SK-N-SH (cell line): ENCODE data around the gene TDO2.

Source experiments
- CTCF ChIP-seq: fragments of 200-600 bp; sonication (generic); IDR thresholded peaks from 2 replicates; pipeline ENCODE4 v1.6.1; 2017; ENCODE audit warnings: antibody characterized with exemption, mild to moderate bottlenecking, moderate library complexity
- ELF1 ChIP-seq: IDR thresholded peaks from 2 replicates; pipeline ENCODE4 v1.4.0; 2012
- EZH2phosphoT487 ChIP-seq: fragments of 200-600 bp; sonication (generic); IDR thresholded peaks from 2 replicates; pipeline ENCODE4 v1.6.1; 2017; ENCODE audit warnings: low read depth, mixed run types, mild to moderate bottlenecking, antibody characterized with exemption, moderate library complexity, borderline replicate concordance
- RAD21 ChIP-seq: IDR thresholded peaks from 2 replicates; pipeline ENCODE4 v1.6.1; 2012; ENCODE audit warnings: mild to moderate bottlenecking, low read length
- RCOR1 ChIP-seq: fragments of 150-350 bp; IDR thresholded peaks from 2 replicates; pipeline ENCODE4 v1.6.1; 2017; ENCODE audit warnings: antibody characterized with exemption, low read length
- REST ChIP-seq: IDR thresholded peaks from 2 replicates; pipeline ENCODE4 v1.6.1; 2012; ENCODE audit warnings: mild to moderate bottlenecking, low read depth, low read length, moderate library complexity
- TCF12 ChIP-seq: IDR thresholded peaks from 2 replicates; pipeline ENCODE4 v1.4.0; 2012

GRCh38 chr4:155946486-155946885 lies 43.0 kb downstream of the TDO2 start:
- TF ChIP-seq REST = no peak
- no peak for TF ChIP-seq RAD21
- no peak for TF ChIP-seq CTCF
- no peak for TF ChIP-seq ELF1
- TF ChIP-seq EZH2phosphoT487 = no peak
- no peak for TF ChIP-seq RCOR1
- no peak for TF ChIP-seq TCF12
